K562 (cell line): ENCODE results near the gene KRT16. TPM values are rescaled to one million over a fixed set of nuclear protein-coding genes. Genes with fewer than 3 reads are reported as not detected.

ENCODE experiments used
- C11orf30 ChIP-seq: fragments of 450-650 bp; IDR thresholded peaks from 2 replicates; pipeline ENCODE4 v1.6.1; 2016; ENCODE audit warnings: low read depth, mild to moderate bottlenecking
- CHD1 ChIP-seq: fragments of 200-600 bp; sonication (generic); IDR thresholded peaks from one replicate; pipeline ENCODE4 v1.6.1; 2012; ENCODE audit warnings: mild to moderate bottlenecking, moderate library complexity, low read length, inconsistent platforms
- CHD7 ChIP-seq: fragments of 200-600 bp; sonication (generic); IDR thresholded peaks from one replicate; pipeline ENCODE4 v1.6.1; 2012; ENCODE audit warnings: mild to moderate bottlenecking, low read depth, low read length, inconsistent platforms
- E2F4 ChIP-seq: sonication (generic); formaldehyde crosslinking; IDR thresholded peaks from 2 replicates; pipeline ENCODE4 v1.8.0; 2022; ENCODE audit warnings: mild to moderate bottlenecking, low read depth, missing genetic modification reagents
- FUS ChIP-seq: fragments of 200-400 bp; formaldehyde crosslinking; optimal IDR thresholded peaks from 2 replicates; pipeline ENCODE3; 2017; ENCODE audit warnings: low read depth, low read length
- HMGXB4 ChIP-seq: sonication (generic); formaldehyde crosslinking; IDR thresholded peaks from 2 replicates; pipeline ENCODE4 v1.8.1; 2023; ENCODE audit warnings: mild to moderate bottlenecking, missing genetic modification reagents
- HOMEZ ChIP-seq: fragments of 250-450 bp; sonication (Bioruptor Pico); IDR thresholded peaks from 2 replicates; pipeline ENCODE4 v1.4.0; 2020; ENCODE audit warnings: mild to moderate bottlenecking, moderate library complexity
- KAT8 ChIP-seq: fragments of 450-650 bp; IDR thresholded peaks from 2 replicates; pipeline ENCODE4 v1.6.1; 2016; ENCODE audit warnings: low read depth, mild to moderate bottlenecking
- MXD1 ChIP-seq: fragments of 250-450 bp; sonication (Bioruptor Pico); IDR thresholded peaks from 2 replicates; pipeline ENCODE4 v1.8.0; 2021; ENCODE audit warnings: borderline replicate concordance, mild to moderate bottlenecking, moderate library complexity; ENCODE audit not compliant: poor library complexity, severe bottlenecking
- ZEB2 ChIP-seq: fragments of 450-650 bp; IDR thresholded peaks from 2 replicates; pipeline ENCODE4 v1.6.1; 2016
- ZNF121 ChIP-seq: sonication (generic); formaldehyde crosslinking; conservative IDR thresholded peaks from 2 replicates; pipeline ENCODE4 v1.8.0; 2022; ENCODE audit warnings: missing genetic modification reagents
- ZNF316 ChIP-seq: fragments of 450-650 bp; IDR thresholded peaks from 2 replicates; pipeline ENCODE4 v1.6.1; 2016
- polyA plus RNA-seq, 8 experiments: library from polyadenylated mRNA; depleted of rRNA in 4 of 8; stranded (reverse) in 5 of 8; unstranded in 3 of 8; fragments of >200 nt; fragmentation: Nextera tagmentation in 2 of 8; fragmentation: Illumina TruSeq in 1 of 8; extraction: Ambion mirVana in 2 of 8; extraction: Trizol in 1 of 8; gene quantifications; 2 replicates each; pipeline versions ENCODE4 v1.2.1 to v1.2.3, GENCODE V29; 2011 to 2014; ENCODE audit warnings: inconsistent platforms in 1 of 8, missing spikeins in 1 of 8
- total RNA-seq, 7 experiments: library from RNA; depleted of rRNA in 6 of 7; stranded (reverse); fragments of >200 nt in 6 of 7; fragmentation: Illumina TruSeq in 2 of 7; extraction: Trizol in 2 of 7; gene quantifications; 2 replicates each; pipeline versions ENCODE4 v1.2.1 to v1.2.3, GENCODE V29; 2011 to 2021; ENCODE audit warnings: low replicate concordance in 1 of 7

KRT16 gene
- total and polyA plus RNA-seq, 9 of the 15 experiments (the other 6 are each of a cell fraction or from before 2014, with no cell fraction given), result 0.04 TPM; not detected in 8

- TF ChIP-seq CHD7 (no peak), HOMEZ (CRISPR knock-in tag) (no peak), CHD1 (no peak), ZNF121 (no peak), MXD1 (CRISPR knock-in tag) (no peak), FUS (no peak), ZNF316 (no peak), KAT8 (no peak), C11orf30 (no peak), ZEB2 (no peak), E2F4 (no peak), HMGXB4 (CRISPR knock-in tag) (no peak)
Observed at GRCh38 chr17:41625602-41626001, 13.0 kb upstream of the KRT16 start (continued).
